OCI-LY1 (cell line): Measurements from ENCODE around the gene ITGAV.
A peak's percentile ranks its signal among the peaks of the same experiment; 100 is the strongest.

ENCODE experiments used
- H2AFZ ChIP-seq: fragments of 200-600 bp; sonication (generic), shearing (Covaris generic); 2 replicates; pipeline ENCODE4 v1.6.0; 2014; ENCODE audit warnings: antibody characterized with exemption, mild to moderate bottlenecking, low read length
- H3F3A ChIP-seq: fragments of 200-600 bp; sonication (generic), shearing (Covaris generic); 2 replicates; pipeline ENCODE4 v1.6.0; 2014; ENCODE audit warnings: mild to moderate bottlenecking, antibody characterized with exemption, low read length, moderate library complexity; ENCODE audit not compliant: insufficient read depth
- H3K27ac ChIP-seq: fragments of 200-600 bp; sonication (generic); 2 replicates; pipeline ENCODE4 v1.5.1; 2014; ENCODE audit warnings: low read length, mixed run types, mild to moderate bottlenecking, low read depth; ENCODE audit not compliant: poor library complexity, severe bottlenecking
- H3K27me3 ChIP-seq: fragments of 200-600 bp; sonication (generic); 2 replicates; pipeline ENCODE4 v1.6.0; 2014; ENCODE audit warnings: antibody characterized with exemption, mild to moderate bottlenecking, low read length, moderate library complexity; ENCODE audit not compliant: insufficient read depth
- H3K36me3 ChIP-seq: fragments of 200-600 bp; sonication (generic); 2 replicates; pipeline ENCODE4 v1.6.1; 2014; ENCODE audit warnings: mild to moderate bottlenecking, antibody characterized with exemption, low read length, moderate library complexity, mixed read lengths; ENCODE audit not compliant: insufficient read depth
- H3K4me1 ChIP-seq: fragments of 200-600 bp; sonication (generic); 2 replicates; pipeline ENCODE4 v1.5.1; 2014; ENCODE audit warnings: mild to moderate bottlenecking, low read length, moderate library complexity; ENCODE audit not compliant: insufficient read depth, severe bottlenecking
- H3K4me2 ChIP-seq: fragments of 200-600 bp; sonication (generic), shearing (Covaris generic); 2 replicates; pipeline ENCODE4 v1.6.1; 2014; ENCODE audit warnings: low read length
- H3K4me3 ChIP-seq: fragments of 200-600 bp; sonication (generic); 2 replicates; pipeline ENCODE4 v1.5.1; 2014; ENCODE audit warnings: low read length, low read depth, mild to moderate bottlenecking, mixed read lengths; ENCODE audit not compliant: poor library complexity, severe bottlenecking
- H3K79me2 ChIP-seq: fragments of 200-600 bp; shearing (Covaris generic); 2 replicates; pipeline ENCODE4 v1.6.1; 2016; ENCODE audit warnings: mixed run types, low read length, mixed read lengths; ENCODE audit not compliant: insufficient read depth
- H3K9ac ChIP-seq: fragments of 200-600 bp; sonication (generic), shearing (Covaris generic); 2 replicates; pipeline ENCODE4 v1.6.1; 2014; ENCODE audit warnings: mild to moderate bottlenecking, low read length, mixed read lengths
- H3K9me2 ChIP-seq: fragments of 200-600 bp; sonication (generic), shearing (Covaris generic); 2 replicates; pipeline ENCODE4 v1.6.1; 2014; ENCODE audit warnings: low read depth, mild to moderate bottlenecking, low read length, mixed read lengths
- H3K9me3 ChIP-seq: fragments of 200-600 bp; shearing (Covaris generic); 2 replicates; pipeline ENCODE4 v1.6.1; 2014; ENCODE audit warnings: low read length, mixed read lengths
- H4K20me1 ChIP-seq: fragments of 200-600 bp; sonication (generic), shearing (Covaris generic); 2 replicates; pipeline ENCODE4 v1.6.0; 2016; ENCODE audit warnings: mild to moderate bottlenecking, low read length; ENCODE audit not compliant: insufficient read depth
- EZH2 ChIP-seq: fragments of 200-600 bp; sonication (generic), shearing (Covaris generic); IDR thresholded peaks from 2 replicates; pipeline ENCODE4 v1.8.0; 2017; ENCODE audit warnings: borderline replicate concordance, mixed run types, mild to moderate bottlenecking, antibody characterized with exemption, low read length, moderate library complexity, mixed read lengths
- TF ChIP-seq, protein P1 (sequence below): fragments of 200-600 bp; sonication (generic), shearing (Covaris generic); IDR thresholded peaks from 2 replicates; pipeline ENCODE4 v1.5.1; 2017; ENCODE audit warnings: mild to moderate bottlenecking, antibody characterized with exemption, low read length, moderate library complexity, mixed read lengths

ITGAV gene

DNA sequence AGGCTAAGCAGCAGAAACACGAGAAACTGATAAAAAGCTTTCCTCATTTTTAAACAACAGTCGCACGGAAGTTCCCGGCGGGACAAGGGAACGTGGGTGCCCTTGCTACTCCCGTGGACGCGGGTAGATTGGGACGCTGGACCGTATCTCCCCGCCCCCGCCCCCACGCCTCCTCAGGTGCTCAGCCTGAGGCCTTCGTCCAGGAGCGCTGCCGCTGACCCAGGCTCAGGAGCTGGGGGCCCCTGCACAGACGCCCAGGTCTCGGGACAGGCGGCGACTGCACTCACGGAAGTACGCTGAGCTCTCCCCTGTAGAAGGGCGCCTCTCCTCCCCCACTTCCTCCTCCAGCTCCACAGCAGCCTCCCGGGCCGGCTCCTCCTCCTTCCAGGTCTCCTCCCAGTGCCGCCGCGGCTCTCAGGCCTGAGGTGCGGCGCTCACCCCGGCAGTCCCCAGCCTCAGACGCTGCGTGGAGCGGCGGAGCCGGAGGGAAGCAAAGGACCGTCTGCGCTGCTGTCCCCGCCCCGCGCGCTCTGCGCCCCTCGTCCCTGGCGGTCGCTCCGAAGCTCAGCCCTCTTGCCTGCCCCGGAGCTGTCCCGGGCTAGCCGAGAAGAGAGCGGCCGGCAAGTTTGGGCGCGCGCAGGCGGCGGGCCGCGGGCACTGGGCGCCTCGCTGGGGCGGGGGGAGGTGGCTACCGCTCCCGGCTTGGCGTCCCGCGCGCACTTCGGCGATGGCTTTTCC, at the start of gene ITGAV:
TSS of gene ITGAV (plus strand) at position 445 of the 738 bp plus-strand sequence. CDS start at position 728, 283 bp downstream.
- Histone ChIP-seq H3K4me2 (peak within 1 kb of the TSS; percentile 74), H3K27ac (no peak within 1 kb of the TSS), H3K4me1 (peaks cover 22% of the 10 kb centered on the region), H4K20me1 (no peaks in the 10 kb centered on the region), H3K9ac (peak within 1 kb of the TSS; percentile 75), H3F3A (no peaks in the 10 kb centered on the region), H3K4me3 (peak within 1 kb of the TSS; percentile 72), H3K79me2 (no peaks in the 10 kb centered on the region), H2AFZ (peak within 1 kb of the TSS; percentile 99), H3K9me2 (no peaks in the 10 kb centered on the region), H3K9me3 (no peaks in the 10 kb centered on the region), H3K27me3 (no peaks in the 10 kb centered on the region), H3K36me3 (no peaks in the 10 kb centered on the region)
- TF ChIP-seq EZH2, result no peak
- TF ChIP-seq, protein P1, sequence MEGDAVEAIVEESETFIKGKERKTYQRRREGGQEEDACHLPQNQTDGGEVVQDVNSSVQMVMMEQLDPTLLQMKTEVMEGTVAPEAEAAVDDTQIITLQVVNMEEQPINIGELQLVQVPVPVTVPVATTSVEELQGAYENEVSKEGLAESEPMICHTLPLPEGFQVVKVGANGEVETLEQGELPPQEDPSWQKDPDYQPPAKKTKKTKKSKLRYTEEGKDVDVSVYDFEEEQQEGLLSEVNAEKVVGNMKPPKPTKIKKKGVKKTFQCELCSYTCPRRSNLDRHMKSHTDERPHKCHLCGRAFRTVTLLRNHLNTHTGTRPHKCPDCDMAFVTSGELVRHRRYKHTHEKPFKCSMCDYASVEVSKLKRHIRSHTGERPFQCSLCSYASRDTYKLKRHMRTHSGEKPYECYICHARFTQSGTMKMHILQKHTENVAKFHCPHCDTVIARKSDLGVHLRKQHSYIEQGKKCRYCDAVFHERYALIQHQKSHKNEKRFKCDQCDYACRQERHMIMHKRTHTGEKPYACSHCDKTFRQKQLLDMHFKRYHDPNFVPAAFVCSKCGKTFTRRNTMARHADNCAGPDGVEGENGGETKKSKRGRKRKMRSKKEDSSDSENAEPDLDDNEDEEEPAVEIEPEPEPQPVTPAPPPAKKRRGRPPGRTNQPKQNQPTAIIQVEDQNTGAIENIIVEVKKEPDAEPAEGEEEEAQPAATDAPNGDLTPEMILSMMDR, result no peak

DNA sequence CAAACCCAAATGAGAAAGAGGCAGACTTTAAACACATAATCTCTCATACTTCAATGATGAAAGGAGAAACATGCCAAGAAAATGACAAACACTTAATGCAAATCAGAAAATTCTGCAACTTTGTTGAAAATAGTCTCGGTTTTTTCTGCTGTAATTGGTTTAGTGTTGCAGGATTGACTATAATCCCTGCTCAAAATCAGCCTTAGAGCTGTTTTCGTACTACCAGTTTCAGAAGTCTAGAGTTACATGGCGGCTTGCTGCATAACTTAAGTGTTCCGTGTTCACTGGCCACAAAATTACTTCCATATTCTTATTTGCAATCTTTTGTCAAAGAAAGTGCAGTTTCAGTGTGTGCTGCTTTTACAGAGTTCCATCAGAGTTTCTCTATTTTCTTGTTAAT, 48.9 kb upstream of the ITGAV start:
- Histone ChIP-seq H3K27me3 (no peaks in the 10 kb centered on the region), H3F3A (no peaks in the 10 kb centered on the region), H3K4me2 (no peak overlapping the region), H3K9ac (no peak overlapping the region), H3K4me3 (no peak overlapping the region), H4K20me1 (no peaks in the 10 kb centered on the region), H3K9me2 (no peaks in the 10 kb centered on the region), H3K27ac (no peak overlapping the region), H2AFZ (no peak overlapping the region), H3K9me3 (no peaks in the 10 kb centered on the region), H3K4me1 (no peaks in the 10 kb centered on the region), H3K36me3 (no peaks in the 10 kb centered on the region), H3K79me2 (no peaks in the 10 kb centered on the region)
- no peak for TF ChIP-seq EZH2
- TF ChIP-seq, protein P1, result no peak

DNA sequence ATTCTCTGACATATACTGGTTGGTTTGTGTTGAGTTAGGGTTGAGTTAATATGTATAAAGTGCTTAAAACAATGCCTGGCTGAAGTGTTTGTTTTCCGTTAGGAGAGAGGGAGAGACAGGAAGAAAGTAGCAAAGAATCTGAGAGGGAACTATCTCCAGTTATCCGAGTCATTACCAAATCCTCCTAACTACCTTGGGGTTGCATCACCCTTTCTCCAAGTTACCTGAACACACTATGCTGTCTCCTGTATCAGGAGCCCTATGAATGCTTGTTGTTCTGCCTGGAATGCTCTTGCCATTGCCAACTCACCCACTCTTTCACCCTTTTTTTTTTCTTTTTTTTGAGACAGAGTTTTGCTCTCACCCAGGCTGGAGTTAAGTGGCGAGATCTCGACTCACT, 47.9 kb upstream of the ITGAV start:
- H4K20me1 ChIP-seq, result no peaks in the 10 kb centered on the region
- H3K79me2 ChIP-seq, result no peaks in the 10 kb centered on the region
- H3K27ac ChIP-seq, result no peak overlapping the region
- H3K4me1 ChIP-seq, result no peaks in the 10 kb centered on the region
- H3F3A ChIP-seq, result no peaks in the 10 kb centered on the region
- H2AFZ ChIP-seq, result no peak overlapping the region
- no peaks in the 10 kb centered on the region for H3K36me3 ChIP-seq
- no peaks in the 10 kb centered on the region for H3K9me3 ChIP-seq
- H3K4me2 ChIP-seq, result no peak overlapping the region
- no peak overlapping the region for H3K9ac ChIP-seq
- no peak overlapping the region for H3K4me3 ChIP-seq
- no peak for TF ChIP-seq EZH2
- TF ChIP-seq, protein P1, result no peak
- no peaks in the 10 kb centered on the region for H3K9me2 ChIP-seq
- H3K27me3 ChIP-seq, result no peaks in the 10 kb centered on the region
